ENCODE results near the gene RPS26.
A peak's percentile ranks its signal among the peaks of the same experiment; 100 is the strongest.
"Not testable (repeated sequence)": the region's sequence is repeated elsewhere in the genome, so short reads cannot be mapped to it uniquely, and the experiment has no call there.

Gene RPS26

DNA sequence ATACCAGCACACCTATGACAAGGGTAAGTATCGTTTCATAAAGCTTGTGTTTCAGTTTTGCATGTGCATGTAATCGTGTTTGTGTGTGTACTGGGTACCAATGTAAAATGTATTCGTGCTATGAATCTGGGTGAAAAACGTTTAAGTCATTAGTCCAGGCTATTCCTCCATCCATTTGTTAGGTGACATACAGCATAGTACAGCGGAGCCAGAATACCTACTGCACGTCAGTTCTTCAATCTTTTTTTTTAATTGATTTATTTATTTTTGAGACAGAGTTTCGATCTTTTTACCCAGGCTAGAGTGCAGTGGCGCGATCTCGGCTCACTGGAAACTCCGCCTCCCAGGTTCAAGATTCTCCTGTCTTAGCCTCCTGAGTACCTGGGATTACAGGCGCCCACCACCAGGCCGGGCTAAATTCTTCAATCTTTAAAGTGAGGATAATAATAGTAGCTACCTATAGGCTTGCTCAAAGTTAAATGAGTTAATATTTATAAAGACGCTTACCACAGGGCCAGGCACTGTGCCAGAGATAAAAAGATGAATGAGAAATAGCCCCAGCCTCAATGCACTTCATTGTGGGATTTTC lies 661 bp upstream of the RPS26 start:
- DNase-seq = peak; percentile 16
- peaks cover 64% of the 10 kb centered on the region for H3K4me1 Mint-ChIP-seq
- TF ChIP-seq, protein P1, sequence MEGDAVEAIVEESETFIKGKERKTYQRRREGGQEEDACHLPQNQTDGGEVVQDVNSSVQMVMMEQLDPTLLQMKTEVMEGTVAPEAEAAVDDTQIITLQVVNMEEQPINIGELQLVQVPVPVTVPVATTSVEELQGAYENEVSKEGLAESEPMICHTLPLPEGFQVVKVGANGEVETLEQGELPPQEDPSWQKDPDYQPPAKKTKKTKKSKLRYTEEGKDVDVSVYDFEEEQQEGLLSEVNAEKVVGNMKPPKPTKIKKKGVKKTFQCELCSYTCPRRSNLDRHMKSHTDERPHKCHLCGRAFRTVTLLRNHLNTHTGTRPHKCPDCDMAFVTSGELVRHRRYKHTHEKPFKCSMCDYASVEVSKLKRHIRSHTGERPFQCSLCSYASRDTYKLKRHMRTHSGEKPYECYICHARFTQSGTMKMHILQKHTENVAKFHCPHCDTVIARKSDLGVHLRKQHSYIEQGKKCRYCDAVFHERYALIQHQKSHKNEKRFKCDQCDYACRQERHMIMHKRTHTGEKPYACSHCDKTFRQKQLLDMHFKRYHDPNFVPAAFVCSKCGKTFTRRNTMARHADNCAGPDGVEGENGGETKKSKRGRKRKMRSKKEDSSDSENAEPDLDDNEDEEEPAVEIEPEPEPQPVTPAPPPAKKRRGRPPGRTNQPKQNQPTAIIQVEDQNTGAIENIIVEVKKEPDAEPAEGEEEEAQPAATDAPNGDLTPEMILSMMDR (IDR thresholded peaks at IDR 0.05) = no peak
- H3K27me3 Mint-ChIP-seq (ENCODE audit: low read depth, poor library complexity) = no peaks in the 10 kb centered on the region
- H3K9me3 Mint-ChIP-seq = no peaks in the 10 kb centered on the region
- H3K4me3 Mint-ChIP-seq = peak overlapping the region; percentile 98
- peaks cover 57% of the 10 kb centered on the region for H3K36me3 Mint-ChIP-seq (ENCODE audit: low read depth)
- peak overlapping the region; percentile 95 for H3K27ac Mint-ChIP-seq

GRCh38 chr12:56042430-56042813 lies 704 bp downstream of the RPS26 start:
- Mint-ChIP-seq H3K27ac (peak overlapping the region; percentile 99), H3K4me1 (peaks cover 55% of the 10 kb centered on the region), H3K36me3 (ENCODE audit: low read depth) (peaks cover 45% of the 10 kb centered on the region), H3K4me3 (peak overlapping the region; percentile 98)
- H3K9me3 Mint-ChIP-seq; DNase-seq; H3K27me3 Mint-ChIP-seq (ENCODE audit: low read depth, poor library complexity): not testable (repeated sequence)

GRCh38 chr12:56042843-56043242 lies 1.1 kb downstream of the RPS26 start:
- Mint-ChIP-seq H3K9me3 (no peaks in the 10 kb centered on the region), H3K4me1 (peaks cover 51% of the 10 kb centered on the region), H3K27ac (peak overlapping the region; percentile 91), H3K4me3 (peak overlapping the region; percentile 98), H3K36me3 (ENCODE audit: low read depth) (peaks cover 41% of the 10 kb centered on the region), H3K27me3 (ENCODE audit: low read depth, poor library complexity) (no peaks in the 10 kb centered on the region)
- DNase-seq = no peak
- TF ChIP-seq, protein P1 (IDR thresholded peaks at IDR 0.05) = no peak

- TF ChIP-seq, protein P1 (IDR thresholded peaks at IDR 0.05) = no peak
- Mint-ChIP-seq H3K27ac (peak overlapping the region; percentile 95), H3K4me3 (no peak overlapping the region), H3K36me3 (ENCODE audit: low read depth) (peaks cover 28% of the 10 kb centered on the region), H3K27me3 (ENCODE audit: low read depth, poor library complexity) (no peaks in the 10 kb centered on the region), H3K4me1 (peaks cover 29% of the 10 kb centered on the region), H3K9me3 (no peaks in the 10 kb centered on the region)
- DNase-seq = no peak
Measured at GRCh38 chr12:56046027-56046780, 4.5 kb downstream of the RPS26 start.

GRCh38 chr12:56053407-56053893 lies 11.7 kb downstream of the RPS26 start:
- Mint-ChIP-seq H3K4me1 (no peaks in the 10 kb centered on the region), H3K9me3 (no peaks in the 10 kb centered on the region), H3K27me3 (ENCODE audit: low read depth, poor library complexity) (no peaks in the 10 kb centered on the region), H3K4me3 (no peak overlapping the region), H3K36me3 (ENCODE audit: low read depth) (no peaks in the 10 kb centered on the region), H3K27ac (no peak overlapping the region)
- TF ChIP-seq, protein P1 (IDR thresholded peaks at IDR 0.05) = no peak
- DNase-seq = no peak

DNA sequence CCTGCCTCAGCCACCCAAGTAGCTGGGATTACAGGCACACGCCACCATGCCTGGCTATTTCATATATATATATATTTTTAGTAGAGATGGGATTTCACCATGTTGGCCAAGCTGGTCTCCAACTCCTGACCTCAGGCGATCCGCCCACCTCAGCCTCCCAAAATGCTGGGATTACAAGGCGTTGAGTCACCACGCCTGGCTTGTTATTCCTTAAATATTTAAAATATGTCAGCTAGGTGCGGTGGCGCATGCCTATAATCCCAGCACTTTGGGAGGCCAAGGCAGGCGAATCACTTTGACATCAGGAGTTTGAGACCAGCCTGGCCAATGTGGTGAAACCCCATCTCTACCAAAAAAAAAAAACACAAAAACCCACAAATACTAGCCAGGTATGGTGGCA lies 18.2 kb downstream of the RPS26 start:
- not testable (repeated sequence) for H3K27me3 Mint-ChIP-seq (ENCODE audit: low read depth, poor library complexity); H3K9me3 Mint-ChIP-seq; DNase-seq; H3K27ac Mint-ChIP-seq; H3K36me3 Mint-ChIP-seq (ENCODE audit: low read depth); H3K4me3 Mint-ChIP-seq; H3K4me1 Mint-ChIP-seq

GRCh38 chr12:56061982-56062381 lies 20.3 kb downstream of the RPS26 start:
- Mint-ChIP-seq H3K4me1 (no peaks in the 10 kb centered on the region), H3K9me3 (no peaks in the 10 kb centered on the region), H3K36me3 (ENCODE audit: low read depth) (no peaks in the 10 kb centered on the region), H3K27ac (no peak overlapping the region), H3K27me3 (ENCODE audit: low read depth, poor library complexity) (peaks cover 9% of the 10 kb centered on the region), H3K4me3 (no peak overlapping the region)
- TF ChIP-seq, protein P1 (IDR thresholded peaks at IDR 0.05) = no peak
- DNase-seq = no peak

Measured in nephron progenitor cell (in vitro differentiated cells).